HL-60 (cell line): ENCODE measurements around the gene SH3PXD2A.

Experiments used
- POLR2AphosphoS5 ChIP-seq: IDR thresholded peaks from 2 replicates; pipeline ENCODE4 v1.6.1; 2012; ENCODE audit warnings: low read depth
- TF ChIP-seq, protein P1 (sequence below): IDR thresholded peaks from one replicate; pipeline ENCODE4 v1.5.1; 2011; ENCODE audit warnings: low read length, control low read depth, inconsistent platforms; ENCODE audit not compliant: insufficient read depth
- TF ChIP-seq, protein P2 (sequence below): IDR thresholded peaks from 2 replicates; pipeline ENCODE4 v1.6.1; 2012; ENCODE audit warnings: low read depth; ENCODE audit not compliant: insufficient replicate concordance

DNA sequence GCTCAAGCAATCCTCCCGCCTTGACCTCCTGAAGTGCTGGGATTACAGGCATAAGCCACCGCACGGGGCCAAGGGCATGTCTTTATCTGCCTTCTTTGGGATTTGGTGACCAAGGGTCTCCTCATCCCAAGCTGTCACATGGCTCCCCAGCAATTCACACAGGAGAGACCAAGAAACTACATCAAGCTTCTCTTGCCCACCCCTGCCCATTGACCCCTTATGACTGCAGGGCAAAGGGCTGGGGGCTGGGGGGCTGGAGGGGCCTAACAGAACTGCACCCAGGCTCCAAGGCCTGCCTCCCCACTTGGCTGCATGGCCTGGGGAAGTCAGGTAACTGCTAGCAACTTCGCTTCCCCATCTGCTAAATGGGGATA lies 137.1 kb downstream of the SH3PXD2A start:
- TF ChIP-seq, protein P1, sequence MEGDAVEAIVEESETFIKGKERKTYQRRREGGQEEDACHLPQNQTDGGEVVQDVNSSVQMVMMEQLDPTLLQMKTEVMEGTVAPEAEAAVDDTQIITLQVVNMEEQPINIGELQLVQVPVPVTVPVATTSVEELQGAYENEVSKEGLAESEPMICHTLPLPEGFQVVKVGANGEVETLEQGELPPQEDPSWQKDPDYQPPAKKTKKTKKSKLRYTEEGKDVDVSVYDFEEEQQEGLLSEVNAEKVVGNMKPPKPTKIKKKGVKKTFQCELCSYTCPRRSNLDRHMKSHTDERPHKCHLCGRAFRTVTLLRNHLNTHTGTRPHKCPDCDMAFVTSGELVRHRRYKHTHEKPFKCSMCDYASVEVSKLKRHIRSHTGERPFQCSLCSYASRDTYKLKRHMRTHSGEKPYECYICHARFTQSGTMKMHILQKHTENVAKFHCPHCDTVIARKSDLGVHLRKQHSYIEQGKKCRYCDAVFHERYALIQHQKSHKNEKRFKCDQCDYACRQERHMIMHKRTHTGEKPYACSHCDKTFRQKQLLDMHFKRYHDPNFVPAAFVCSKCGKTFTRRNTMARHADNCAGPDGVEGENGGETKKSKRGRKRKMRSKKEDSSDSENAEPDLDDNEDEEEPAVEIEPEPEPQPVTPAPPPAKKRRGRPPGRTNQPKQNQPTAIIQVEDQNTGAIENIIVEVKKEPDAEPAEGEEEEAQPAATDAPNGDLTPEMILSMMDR = no peak
- TF ChIP-seq POLR2AphosphoS5 = no peak
- TF ChIP-seq, protein P2, sequence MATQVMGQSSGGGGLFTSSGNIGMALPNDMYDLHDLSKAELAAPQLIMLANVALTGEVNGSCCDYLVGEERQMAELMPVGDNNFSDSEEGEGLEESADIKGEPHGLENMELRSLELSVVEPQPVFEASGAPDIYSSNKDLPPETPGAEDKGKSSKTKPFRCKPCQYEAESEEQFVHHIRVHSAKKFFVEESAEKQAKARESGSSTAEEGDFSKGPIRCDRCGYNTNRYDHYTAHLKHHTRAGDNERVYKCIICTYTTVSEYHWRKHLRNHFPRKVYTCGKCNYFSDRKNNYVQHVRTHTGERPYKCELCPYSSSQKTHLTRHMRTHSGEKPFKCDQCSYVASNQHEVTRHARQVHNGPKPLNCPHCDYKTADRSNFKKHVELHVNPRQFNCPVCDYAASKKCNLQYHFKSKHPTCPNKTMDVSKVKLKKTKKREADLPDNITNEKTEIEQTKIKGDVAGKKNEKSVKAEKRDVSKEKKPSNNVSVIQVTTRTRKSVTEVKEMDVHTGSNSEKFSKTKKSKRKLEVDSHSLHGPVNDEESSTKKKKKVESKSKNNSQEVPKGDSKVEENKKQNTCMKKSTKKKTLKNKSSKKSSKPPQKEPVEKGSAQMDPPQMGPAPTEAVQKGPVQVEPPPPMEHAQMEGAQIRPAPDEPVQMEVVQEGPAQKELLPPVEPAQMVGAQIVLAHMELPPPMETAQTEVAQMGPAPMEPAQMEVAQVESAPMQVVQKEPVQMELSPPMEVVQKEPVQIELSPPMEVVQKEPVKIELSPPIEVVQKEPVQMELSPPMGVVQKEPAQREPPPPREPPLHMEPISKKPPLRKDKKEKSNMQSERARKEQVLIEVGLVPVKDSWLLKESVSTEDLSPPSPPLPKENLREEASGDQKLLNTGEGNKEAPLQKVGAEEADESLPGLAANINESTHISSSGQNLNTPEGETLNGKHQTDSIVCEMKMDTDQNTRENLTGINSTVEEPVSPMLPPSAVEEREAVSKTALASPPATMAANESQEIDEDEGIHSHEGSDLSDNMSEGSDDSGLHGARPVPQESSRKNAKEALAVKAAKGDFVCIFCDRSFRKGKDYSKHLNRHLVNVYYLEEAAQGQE = no peak
